Testis (tissue), 5 donors: ENCODE results near the gene HACL1. TPM values are rescaled to one million over a fixed set of nuclear protein-coding genes. Genes with fewer than 3 reads are reported as not detected.

Source experiments
- DNase-seq: peaks from one replicate; pipeline ENCODE4 v3.0.0-alpha.2; 2019
- H3K27ac ChIP-seq, 2 donors: fragments of 200-600 bp; sonication (generic); one replicate each; pipeline ENCODE4 v1.5.1; 2019
- H3K27me3 ChIP-seq: fragments of 200-600 bp; sonication (generic); one replicate; pipeline ENCODE4 v1.5.1; 2019
- H3K36me3 ChIP-seq: fragments of 200-600 bp; sonication (generic); one replicate; pipeline ENCODE4 v1.5.1; 2017; ENCODE audit warnings: low read depth; ENCODE audit errors: missing control alignments
- H3K4me1 ChIP-seq: fragments of 200-600 bp; sonication (generic); one replicate; pipeline ENCODE4 v1.5.1; 2019
- H3K4me3 ChIP-seq, 2 donors: fragments of 200-600 bp; sonication (generic); one replicate each; pipeline ENCODE4 v1.5.1; 2017 to 2019
- H3K9me3 ChIP-seq: fragments of 200-600 bp; sonication (generic); one replicate; pipeline ENCODE4 v1.5.1; 2017
- CTCF ChIP-seq, 3 experiments: fragments of 450-650 bp in 2 of 3; fragments of 200-600 bp in 1 of 3; sonication (generic) in 1 of 3; IDR thresholded peaks; one replicate each; pipeline ENCODE4 v1.5.1; 2016 to 2019; ENCODE audit warnings: antibody characterized with exemption in 3 of 3, mild to moderate bottlenecking in 2 of 3, moderate library complexity in 1 of 3
- POLR2A ChIP-seq: fragments of 450-650 bp; IDR thresholded peaks from one replicate; pipeline ENCODE4 v1.6.1; 2017; ENCODE audit warnings: antibody characterized with exemption, mild to moderate bottlenecking, moderate library complexity
- WGBS, 2 donors: methylation state at CpG; one replicate each; pipeline ENCODE4 v1.1.5; 2018; 5-methylcytosine and 5-hydroxymethylcytosine counted together
- intact Hi-C: fragments of 100-400 bp; cut with DNase I; formaldehyde crosslinking; loops from one replicate; pipeline ENCODE4 v1.15.1; 2023; ENCODE audit warnings: low total_unique reads
- long read RNA-seq, 2 donors: transcript quantifications; one replicate each; lab custom pipeline, GENCODE V29; 2026
- polyA plus RNA-seq: library from polyadenylated mRNA; stranded (reverse); fragments of 350-450 nt; fragmentation: Illumina TruSeq; extraction: RNeasy Lipid Tissue Mini Kit (QIAGEN cat#74804); gene quantifications from one replicate; pipeline ENCODE4 v1.2.3, GENCODE V29; 2014; ENCODE audit warnings: low read depth, low replicate concordance; ENCODE audit not compliant: insufficient read depth
- total RNA-seq, 2 donors: library from RNA; depleted of rRNA; stranded (reverse); fragments of >200 nt; gene quantifications; one replicate each; pipeline ENCODE4 v1.2.3, GENCODE V29; 2016

The HACL1 gene
- total RNA-seq (10 to 100 TPM; 35.7 to 44.3 TPM), polyA plus RNA-seq (42.2 TPM)
- long read RNA-seq, donor 1, partial matches to known transcripts, result 0 of 4 reads
- long read RNA-seq, donor 1, other reads (novel, unspliced or antisense), result 0 of 4 reads
- long read RNA-seq, donor 2, partial matches to known transcripts, result 0 of 4 reads
- long read RNA-seq, donor 2, other reads (novel, unspliced or antisense), result 0 of 4 reads

- H3K27me3 ChIP-seq, result no peaks in the 10 kb centered on the region
- WGBS, 2 donors, result 0% methylated on average over 24 to 61 of the region's 61 CpGs
- peak within 1 kb of the TSS; percentile 57 to 89 for H3K27ac ChIP-seq
- TF ChIP-seq POLR2A (peak; percentile 34), CTCF (IDR thresholded peaks at IDR 0.05) (peak in 1 of 3 experiments; percentile 25)
- intact Hi-C loops, result no loop called here
- peaks cover 9% of the 10 kb centered on the region for H3K4me1 ChIP-seq
- peak; percentile 99 for DNase-seq
- no peaks in the 10 kb centered on the region for H3K36me3 ChIP-seq
- no peaks in the 10 kb centered on the region for H3K9me3 ChIP-seq
- peak within 1 kb of the TSS; percentile 62 to 84 for H3K4me3 ChIP-seq
Measured at GRCh38 chr3:15601399-15602145, at the start of gene HACL1, which contains the start of gene BTD. Gene HACL1, minus strand, starts transcription at chr3:15601569. Its CDS starts 106 bp downstream, at chr3:15601463. Gene BTD, plus strand, starts transcription at chr3:15601745. Its CDS starts 33,695 bp downstream, at chr3:15635440.

- H3K27ac ChIP-seq, result no peak overlapping the region
- intact Hi-C loops, result no loop called here
- H3K36me3 ChIP-seq, result no peaks in the 10 kb centered on the region
- 95 to 97% methylated on average over 5 of the region's 5 CpGs for WGBS, 2 donors
- H3K4me1 ChIP-seq, result peaks cover 8% of the 10 kb centered on the region
- no peak for TF ChIP-seq POLR2A
- no peak for TF ChIP-seq CTCF (IDR thresholded peaks at IDR 0.05)
- H3K27me3 ChIP-seq, result no peaks in the 10 kb centered on the region
- no peaks in the 10 kb centered on the region for H3K9me3 ChIP-seq
- no peak overlapping the region for H3K4me3 ChIP-seq
- no peak for DNase-seq
Measured at GRCh38 chr3:15649858-15650257, 48.5 kb upstream of the HACL1 start.

- 90 to 97% methylated on average over 3 of the region's 3 CpGs for WGBS, 2 donors
Measured at GRCh38 chr3:15649341-15649740, 48.0 kb upstream of the HACL1 start.

DNA sequence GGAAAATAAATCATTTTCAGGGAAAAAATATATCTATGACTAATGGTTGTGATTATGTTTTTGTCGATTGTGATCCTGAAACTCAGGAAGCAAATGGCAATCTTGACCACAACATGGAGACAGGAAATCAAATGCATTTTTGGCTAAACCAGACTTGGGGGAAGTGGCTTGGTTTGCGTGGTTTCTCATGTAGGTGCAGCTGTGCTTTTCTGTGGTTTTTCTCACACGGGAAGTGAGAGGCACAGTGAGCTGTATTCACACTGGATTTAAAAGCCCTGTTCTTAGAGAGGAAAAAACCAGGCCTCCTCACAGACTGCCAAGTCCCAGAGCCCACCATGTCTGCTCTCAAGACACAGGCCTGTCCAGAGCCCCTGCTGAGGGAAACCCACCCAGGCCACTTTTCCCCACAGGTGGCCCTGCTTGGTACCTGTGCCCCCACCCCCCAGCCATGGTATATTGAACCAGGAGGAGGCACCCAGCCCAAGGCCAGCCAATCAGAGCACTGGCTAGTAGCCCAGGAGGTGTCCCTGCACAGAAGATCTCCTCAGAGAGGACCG, 46.3 kb upstream of the HACL1 start:
- intact Hi-C loops, result no loop called here
- no peaks in the 10 kb centered on the region for H3K36me3 ChIP-seq
- no peak for DNase-seq

More at GRCh38 chr3:15649341-15649740, 48.0 kb upstream of the HACL1 start:
- intact Hi-C loops, result no loop called here
- no peaks in the 10 kb centered on the region for H3K27me3 ChIP-seq
- H3K9me3 ChIP-seq, result no peaks in the 10 kb centered on the region
- no peak overlapping the region for H3K27ac ChIP-seq
- peaks cover 8% of the 10 kb centered on the region for H3K4me1 ChIP-seq
- H3K36me3 ChIP-seq, result no peaks in the 10 kb centered on the region
- TF ChIP-seq POLR2A, result no peak
- no peak for TF ChIP-seq CTCF (IDR thresholded peaks at IDR 0.05)
- H3K4me3 ChIP-seq, result no peak overlapping the region
- no peak for DNase-seq

More for the DNA sequence above, 46.3 kb upstream of the HACL1 start:
- 62 to 69% methylated on average over 4 of the region's 4 CpGs for WGBS, 2 donors
- H3K4me3 ChIP-seq, result no peak overlapping the region
- TF ChIP-seq POLR2A (no peak), CTCF (IDR thresholded peaks at IDR 0.05) (no peak)
- no peaks in the 10 kb centered on the region for H3K9me3 ChIP-seq
- H3K27ac ChIP-seq, result peak overlapping the region in 1 of 2 donors; percentile 61
- H3K27me3 ChIP-seq, result no peaks in the 10 kb centered on the region
- H3K4me1 ChIP-seq, result peaks cover 8% of the 10 kb centered on the region
